Measurements from ENCODE around the gene PCSK5. TPM values are rescaled to one million over a fixed set of nuclear protein-coding genes. Genes with fewer than 3 reads are reported as not detected.

Gene PCSK5
- total and polyA plus RNA-seq, 4 experiments from 2014 or later = 3.4 to 8.4 (median 6.5) TPM

DNA sequence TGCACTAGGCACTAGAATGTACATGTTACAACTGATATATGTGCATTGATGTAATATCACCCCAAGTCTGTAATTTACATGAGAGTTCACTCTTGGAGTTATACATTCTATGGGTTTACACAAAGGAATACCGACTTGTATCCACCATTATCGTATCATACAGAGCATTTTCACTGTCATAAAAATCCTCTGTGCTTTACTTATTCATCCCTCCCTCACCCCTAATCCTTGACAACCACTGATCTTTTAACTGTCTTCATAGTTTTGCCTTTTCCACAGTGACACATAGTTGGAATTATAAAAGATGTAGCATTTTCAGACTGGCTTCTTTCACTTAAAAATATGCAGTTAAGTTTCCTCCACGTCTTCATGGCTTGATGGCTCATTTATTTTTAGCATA is 514.9 kb downstream of the PCSK5 start:
- H3K4me1 ChIP-seq (ENCODE audit: insufficient read depth, low read length) = peaks cover 7% of the 10 kb centered on the region
- H3K27me3 ChIP-seq (ENCODE audit: insufficient read depth, low read length) = no peaks in the 10 kb centered on the region
- H3K4me3 ChIP-seq (ENCODE audit: low read length in 2 of 2) = no peak overlapping the region
- CTCF ChIA-PET (ENCODE audit: partially characterized antibody) = interaction anchor here (1.0 to 2.6 kb wide), 4 partner anchors 10 to 470 kb away, joined by 4 to 21 read pairs (median 14); partner anchors contain the start of gene RFK
- H3K9me3 ChIP-seq (ENCODE audit: control insufficient read depth in 1 of 2, low read length in 2 of 2) = no peaks in the 10 kb centered on the region
- DNase-seq = no peak
- no peak overlapping the region for H3K27ac ChIP-seq (ENCODE audit: low read depth, low read length)
- Mint-ChIP-seq H3K9me3 (no peaks in the 10 kb centered on the region), H3K27ac (peak overlapping the region in 2 of 7 donors; percentile 18 to 80), H3K36me3 (no peaks in the 10 kb centered on the region), H3K4me3 (no peak overlapping the region), H3K27me3 (no peaks in the 10 kb centered on the region), H3K4me1 (peaks cover 10 to 16% (median 12%) of the 10 kb centered on the region in 4 donors)
- intact Hi-C loops (cut with micrococcal nuclease) = no loop called here
- POLR2A ChIA-PET (ENCODE audit: partially characterized antibody) = interaction anchor here (3.0 kb wide), 1 partner anchor 11 kb away, joined by 12 read pairs; the partner anchor contains the start of gene RFK
- H3K36me3 ChIP-seq (ENCODE audit: insufficient read depth, low read length) = no peaks in the 10 kb centered on the region

DNA sequence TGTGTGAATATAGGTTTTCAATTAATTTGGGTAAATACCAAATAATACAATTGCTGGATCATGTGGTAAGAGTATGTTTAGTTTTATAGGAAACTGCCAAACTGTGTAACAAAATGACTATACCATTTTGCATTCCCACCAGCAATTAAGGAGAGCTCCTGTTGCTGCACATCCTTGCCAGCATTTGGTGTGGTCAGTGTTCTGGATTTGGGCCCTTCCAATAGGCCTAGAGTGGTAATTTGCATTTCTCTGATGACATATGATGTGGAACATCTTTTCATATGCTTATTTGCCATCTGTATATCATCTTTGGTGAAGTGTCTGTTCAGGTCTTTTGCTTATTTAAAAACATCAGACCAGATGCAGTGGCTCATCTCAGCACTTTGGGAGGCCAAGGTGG is 515.4 kb downstream of the PCSK5 start:
- intact Hi-C loops (cut with micrococcal nuclease) = no loop called here
- H3K27me3 ChIP-seq (ENCODE audit: insufficient read depth, low read length) = no peaks in the 10 kb centered on the region
- Mint-ChIP-seq H3K36me3 (no peaks in the 10 kb centered on the region), H3K4me3 (no peak overlapping the region), H3K27me3 (no peaks in the 10 kb centered on the region), H3K4me1 (peaks cover 9 to 13% (median 9%) of the 10 kb centered on the region in 4 donors), H3K27ac (peak overlapping the region in 1 of 7 donors; percentile 18), H3K9me3 (no peaks in the 10 kb centered on the region)
- no peak overlapping the region for H3K27ac ChIP-seq (ENCODE audit: low read depth, low read length)
- H3K36me3 ChIP-seq (ENCODE audit: insufficient read depth, low read length) = no peaks in the 10 kb centered on the region
- ChIA-PET CTCF (ENCODE audit: partially characterized antibody) (interaction anchor here (1.0 to 2.6 kb wide), 4 partner anchors 10 to 471 kb away, joined by 4 to 21 read pairs (median 12); partner anchors contain the start of gene RFK), POLR2A (ENCODE audit: partially characterized antibody) (interaction anchor here (3.0 kb wide), 1 partner anchor 12 kb away, joined by 12 read pairs; the partner anchor contains the start of gene RFK)
- DNase-seq = no peak
- H3K9me3 ChIP-seq (ENCODE audit: control insufficient read depth in 1 of 2, low read length in 2 of 2) = no peaks in the 10 kb centered on the region
- no peak overlapping the region for H3K4me3 ChIP-seq (ENCODE audit: low read length in 2 of 2)
- peaks cover 7% of the 10 kb centered on the region for H3K4me1 ChIP-seq (ENCODE audit: insufficient read depth, low read length)

Data from CD4-positive, alpha-beta memory T cell (primary cell).